ENCODE data around the gene TMEM167B. TPM values are rescaled to one million over a fixed set of nuclear protein-coding genes. Genes with fewer than 3 reads are reported as not detected.

Gene TMEM167B
- polyA plus RNA-seq, 2 donors = 7.7 to 14.7 TPM

DNA sequence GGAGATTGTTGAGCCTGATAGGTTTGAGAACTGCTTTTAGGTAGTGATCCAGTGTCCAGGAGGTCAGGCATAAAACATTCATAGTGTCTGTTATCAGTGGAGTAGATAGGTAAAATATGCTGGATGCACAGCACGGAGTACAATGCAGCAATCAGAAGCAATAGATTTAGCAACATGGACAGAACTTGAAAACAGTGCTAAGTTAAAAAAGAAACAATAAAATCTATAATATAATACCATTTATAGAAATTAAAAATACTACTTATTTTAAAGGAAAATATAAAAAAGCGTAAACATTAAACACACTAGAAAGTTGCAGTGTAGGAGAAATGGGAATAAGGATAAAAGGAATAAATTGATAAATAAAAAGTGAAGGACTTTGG lies 11.3 kb upstream of the TMEM167B start:
- H3K27ac ChIP-seq (ENCODE audit: low read depth in 2 of 2, low read length in 1 of 2) = no peak overlapping the region

DNA sequence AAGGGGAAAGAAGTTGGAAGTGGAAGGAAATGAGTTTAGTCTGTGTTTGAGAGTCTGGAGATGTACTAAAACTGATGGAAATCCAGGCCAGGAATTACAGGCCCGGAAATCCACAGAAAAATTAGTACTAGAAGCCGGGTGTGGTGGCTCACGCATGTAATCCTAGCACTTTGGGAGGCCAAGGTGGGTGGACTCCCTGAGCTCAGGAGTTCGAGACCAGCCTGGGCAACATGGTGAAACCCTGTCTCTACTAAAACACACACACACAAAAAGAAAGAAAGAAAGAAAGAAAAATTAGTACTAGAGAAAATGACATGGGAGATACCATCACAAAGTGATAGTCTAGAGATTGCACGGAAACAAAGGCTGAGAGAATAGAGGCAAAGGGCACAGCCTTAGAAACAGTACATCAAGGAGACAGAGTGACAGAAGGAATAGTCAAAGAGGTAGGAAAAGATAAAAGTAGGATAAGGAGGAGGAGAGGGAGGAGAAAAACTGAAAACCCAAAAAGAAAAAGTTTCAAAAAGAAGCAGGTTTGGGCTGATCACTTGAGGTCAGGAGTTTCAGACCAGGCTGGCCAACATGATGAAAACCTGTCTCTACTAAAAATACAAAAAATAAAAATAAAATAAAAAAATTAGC lies 10.0 kb upstream of the TMEM167B start:
- H3K27ac ChIP-seq (ENCODE audit: low read depth in 2 of 2, low read length in 1 of 2) = peak overlapping the region in 1 of 2 donors; percentile 8
- no peaks in the 10 kb centered on the region for H3K27me3 ChIP-seq (ENCODE audit: control insufficient read depth in 1 of 2, insufficient read depth in 2 of 2, low read length in 2 of 2)
- no peaks in the 10 kb centered on the region for H3K9me3 ChIP-seq (ENCODE audit: control insufficient read depth in 2 of 2, insufficient read depth in 1 of 2, low read depth in 1 of 2, low read length in 1 of 2)
- H3K4me1 ChIP-seq (ENCODE audit: control insufficient read depth in 2 of 2, insufficient read depth in 2 of 2, low read length in 1 of 2) = no peaks in the 10 kb centered on the region
- H3K36me3 ChIP-seq (ENCODE audit: control insufficient read depth in 2 of 2, insufficient read depth in 2 of 2, low read length in 1 of 2) = no peaks in the 10 kb centered on the region
- no peak overlapping the region for H3K4me3 ChIP-seq (ENCODE audit: low read depth in 1 of 2, low read length in 2 of 2)
- WGBS, 2 donors = 80 to 88% methylated on average over 5 of the region's 5 CpGs

More for the DNA sequence above, 11.3 kb upstream of the TMEM167B start:
- no peaks in the 10 kb centered on the region for H3K9me3 ChIP-seq (ENCODE audit: control insufficient read depth in 2 of 2, insufficient read depth in 1 of 2, low read depth in 1 of 2, low read length in 1 of 2)
- no peaks in the 10 kb centered on the region for H3K4me1 ChIP-seq (ENCODE audit: control insufficient read depth in 2 of 2, insufficient read depth in 2 of 2, low read length in 1 of 2)
- WGBS, 2 donors = 92 to 95% methylated on average over 2 of the region's 2 CpGs
- H3K36me3 ChIP-seq (ENCODE audit: control insufficient read depth in 2 of 2, insufficient read depth in 2 of 2, low read length in 1 of 2) = no peaks in the 10 kb centered on the region
- H3K27me3 ChIP-seq (ENCODE audit: control insufficient read depth in 1 of 2, insufficient read depth in 2 of 2, low read length in 2 of 2) = no peaks in the 10 kb centered on the region
- no peak overlapping the region for H3K4me3 ChIP-seq (ENCODE audit: low read depth in 1 of 2, low read length in 2 of 2)

DNA sequence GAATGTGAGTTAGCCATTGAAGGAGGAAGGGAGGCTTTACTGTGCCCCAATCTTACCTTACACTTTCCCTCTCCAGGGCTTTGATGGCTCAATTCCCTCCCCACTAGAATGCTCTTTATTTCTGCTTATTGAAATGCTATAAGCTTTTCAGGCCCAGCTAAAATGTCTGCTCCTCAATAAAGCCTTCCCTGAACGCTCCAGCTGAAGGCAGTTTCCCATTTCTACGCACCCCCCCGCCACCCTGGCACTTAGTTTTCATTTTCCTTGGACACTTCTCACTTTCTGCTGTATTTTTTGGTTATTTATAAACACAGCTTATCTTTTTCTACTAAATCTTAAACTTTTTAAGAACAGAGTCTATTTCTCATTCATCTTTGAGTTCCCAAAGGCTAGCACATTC lies 7.1 kb upstream of the TMEM167B start:
- Histone ChIP-seq H3K4me3 (ENCODE audit: low read depth in 1 of 2, low read length in 2 of 2) (no peak overlapping the region), H3K27me3 (ENCODE audit: control insufficient read depth in 1 of 2, insufficient read depth in 2 of 2, low read length in 2 of 2) (no peaks in the 10 kb centered on the region), H3K9me3 (ENCODE audit: control insufficient read depth in 2 of 2, insufficient read depth in 1 of 2, low read depth in 1 of 2, low read length in 1 of 2) (no peaks in the 10 kb centered on the region), H3K4me1 (ENCODE audit: control insufficient read depth in 2 of 2, insufficient read depth in 2 of 2, low read length in 1 of 2) (no peaks in the 10 kb centered on the region), H3K36me3 (ENCODE audit: control insufficient read depth in 2 of 2, insufficient read depth in 2 of 2, low read length in 1 of 2) (no peaks in the 10 kb centered on the region), H3K27ac (ENCODE audit: low read depth in 2 of 2, low read length in 1 of 2) (no peak overlapping the region)
- WGBS, 2 donors = 90 to 91% methylated on average over 3 of the region's 3 CpGs

DNA sequence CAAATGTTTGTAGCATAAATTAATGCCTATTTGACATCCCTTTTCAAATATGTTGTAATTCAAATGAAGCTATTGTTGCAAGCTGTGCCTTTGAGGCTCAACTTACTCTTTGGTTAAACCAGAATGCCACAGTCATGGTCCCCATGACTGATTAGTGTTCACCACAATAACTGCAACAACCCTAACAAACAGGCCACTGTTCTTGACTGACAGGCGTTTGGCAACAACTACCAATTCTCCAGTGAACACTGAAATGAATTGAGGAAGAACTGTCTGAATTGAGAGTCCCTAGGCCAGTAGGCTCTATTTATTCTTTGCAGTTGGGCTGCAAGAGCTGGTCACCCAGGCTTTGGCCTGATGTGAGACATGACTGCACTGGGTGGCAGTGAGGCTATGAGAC lies 6.6 kb upstream of the TMEM167B start:
- WGBS, 2 donors = 63 to 77% methylated on average over 1 of the region's 1 CpG
- H3K4me1 ChIP-seq (ENCODE audit: control insufficient read depth in 2 of 2, insufficient read depth in 2 of 2, low read length in 1 of 2) = no peaks in the 10 kb centered on the region
- H3K9me3 ChIP-seq (ENCODE audit: control insufficient read depth in 2 of 2, insufficient read depth in 1 of 2, low read depth in 1 of 2, low read length in 1 of 2) = no peaks in the 10 kb centered on the region
- no peak overlapping the region for H3K4me3 ChIP-seq (ENCODE audit: low read depth in 1 of 2, low read length in 2 of 2)
- H3K36me3 ChIP-seq (ENCODE audit: control insufficient read depth in 2 of 2, insufficient read depth in 2 of 2, low read length in 1 of 2) = no peaks in the 10 kb centered on the region
- no peaks in the 10 kb centered on the region for H3K27me3 ChIP-seq (ENCODE audit: control insufficient read depth in 1 of 2, insufficient read depth in 2 of 2, low read length in 2 of 2)
- no peak overlapping the region for H3K27ac ChIP-seq (ENCODE audit: low read depth in 2 of 2, low read length in 1 of 2)

DNA sequence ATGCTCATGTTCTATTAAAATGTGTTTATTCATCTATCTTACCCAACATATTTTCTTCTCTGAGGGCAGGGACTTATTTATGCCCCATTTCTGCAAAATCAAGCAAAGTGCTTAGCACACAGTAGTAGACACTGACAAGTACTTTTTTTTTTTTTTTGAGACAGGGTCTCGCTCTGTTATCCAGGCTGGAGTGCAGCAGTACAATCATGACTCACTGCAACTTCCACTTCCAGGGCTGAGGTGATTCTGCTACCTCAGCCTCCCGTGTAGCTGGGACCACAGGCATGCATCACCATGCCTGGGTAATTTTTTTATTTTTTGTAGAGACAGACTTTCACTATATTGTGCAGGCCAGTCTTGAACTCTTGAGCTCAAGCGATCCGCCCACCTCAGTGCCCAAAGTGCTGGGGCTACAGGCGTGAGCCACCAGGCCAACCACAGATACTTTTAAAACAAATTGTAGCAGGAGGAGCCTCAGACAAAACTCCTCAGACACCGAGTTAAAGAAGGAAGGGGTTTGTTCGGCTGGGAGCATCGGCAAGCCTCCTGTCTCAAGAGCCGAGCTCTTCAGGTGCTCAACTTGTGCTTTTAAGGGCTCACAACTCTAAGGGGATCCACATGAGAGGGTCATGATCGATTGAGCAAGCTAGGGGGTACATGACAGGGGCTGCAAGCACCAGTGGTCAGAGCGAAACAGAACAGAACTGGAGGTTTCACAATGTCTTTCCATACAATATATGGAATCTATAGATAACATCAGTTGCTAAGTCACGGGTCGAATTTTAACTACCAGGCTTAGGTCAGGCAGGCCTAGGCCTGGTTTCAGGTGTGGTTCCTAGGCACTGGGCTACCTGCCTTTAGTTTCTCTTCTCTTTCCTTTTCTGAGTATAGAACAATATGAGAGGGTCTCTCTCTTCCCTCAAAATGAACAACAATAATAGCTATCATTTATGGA lies 5.7 kb upstream of the TMEM167B start:
- 83 to 85% methylated on average over 13 of the region's 13 CpGs for WGBS, 2 donors
- Histone ChIP-seq H3K9me3 (ENCODE audit: control insufficient read depth in 2 of 2, insufficient read depth in 1 of 2, low read depth in 1 of 2, low read length in 1 of 2) (no peaks in the 10 kb centered on the region), H3K36me3 (ENCODE audit: control insufficient read depth in 2 of 2, insufficient read depth in 2 of 2, low read length in 1 of 2) (no peaks in the 10 kb centered on the region), H3K27ac (ENCODE audit: low read depth in 2 of 2, low read length in 1 of 2) (no peak overlapping the region), H3K4me3 (ENCODE audit: low read depth in 1 of 2, low read length in 2 of 2) (no peak overlapping the region), H3K27me3 (ENCODE audit: control insufficient read depth in 1 of 2, insufficient read depth in 2 of 2, low read length in 2 of 2) (no peaks in the 10 kb centered on the region), H3K4me1 (ENCODE audit: control insufficient read depth in 2 of 2, insufficient read depth in 2 of 2, low read length in 1 of 2) (no peaks in the 10 kb centered on the region)

DNA sequence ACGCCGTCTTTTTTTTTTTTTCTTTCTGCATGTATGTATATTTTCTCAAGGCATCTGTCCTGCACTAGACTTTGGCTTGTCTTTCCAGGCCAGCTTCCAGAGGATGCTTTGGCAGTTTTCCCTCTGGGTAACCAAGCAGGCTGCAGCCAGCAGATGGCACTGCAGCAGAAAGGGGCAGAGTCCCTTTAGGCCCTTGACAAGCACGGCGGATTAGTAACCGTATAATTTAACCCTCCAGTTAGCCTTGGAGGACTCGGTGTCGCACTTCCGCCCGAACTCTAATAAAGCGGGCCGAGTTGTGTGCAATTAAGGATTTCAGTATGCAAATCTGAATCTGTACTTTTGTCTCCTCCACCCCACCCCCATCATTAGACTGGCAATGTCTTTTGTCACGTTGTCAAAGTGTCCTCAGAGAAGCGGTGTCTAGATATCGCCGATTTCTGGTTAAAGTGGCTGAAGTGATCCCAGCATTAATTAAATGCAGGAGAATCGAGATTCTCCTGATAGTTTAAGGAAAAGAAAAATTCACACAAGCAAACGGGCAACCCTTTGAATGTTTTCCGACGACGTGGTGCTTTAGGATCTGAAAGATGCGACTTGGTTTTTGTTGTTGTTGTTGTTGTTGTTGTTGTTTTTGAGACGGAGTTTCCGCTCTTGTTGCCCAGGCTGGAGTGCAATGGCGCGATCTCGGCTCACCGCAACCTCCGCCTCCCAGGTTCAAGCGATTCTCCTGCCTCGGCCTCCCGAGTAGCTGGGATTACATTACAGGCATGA lies 1.1 kb upstream of the TMEM167B start:
- H3K27me3 ChIP-seq (ENCODE audit: control insufficient read depth in 1 of 2, insufficient read depth in 2 of 2, low read length in 2 of 2) = no peaks in the 10 kb centered on the region
- peaks cover 0 to 3% of the 10 kb centered on the region in 2 donors for H3K36me3 ChIP-seq (ENCODE audit: control insufficient read depth in 2 of 2, insufficient read depth in 2 of 2, low read length in 1 of 2)
- 58 to 75% methylated on average over 31 of the region's 31 CpGs for WGBS, 2 donors
- no peaks in the 10 kb centered on the region for H3K9me3 ChIP-seq (ENCODE audit: control insufficient read depth in 2 of 2, insufficient read depth in 1 of 2, low read depth in 1 of 2, low read length in 1 of 2)
- no peaks in the 10 kb centered on the region for H3K4me1 ChIP-seq (ENCODE audit: control insufficient read depth in 2 of 2, insufficient read depth in 2 of 2, low read length in 1 of 2)
- peak overlapping the region; percentile 90 to 100 for H3K27ac ChIP-seq (ENCODE audit: low read depth in 2 of 2, low read length in 1 of 2)
- H3K4me3 ChIP-seq (ENCODE audit: low read depth in 1 of 2, low read length in 2 of 2) = peak overlapping the region in 1 of 2 donors; percentile 89

DNA sequence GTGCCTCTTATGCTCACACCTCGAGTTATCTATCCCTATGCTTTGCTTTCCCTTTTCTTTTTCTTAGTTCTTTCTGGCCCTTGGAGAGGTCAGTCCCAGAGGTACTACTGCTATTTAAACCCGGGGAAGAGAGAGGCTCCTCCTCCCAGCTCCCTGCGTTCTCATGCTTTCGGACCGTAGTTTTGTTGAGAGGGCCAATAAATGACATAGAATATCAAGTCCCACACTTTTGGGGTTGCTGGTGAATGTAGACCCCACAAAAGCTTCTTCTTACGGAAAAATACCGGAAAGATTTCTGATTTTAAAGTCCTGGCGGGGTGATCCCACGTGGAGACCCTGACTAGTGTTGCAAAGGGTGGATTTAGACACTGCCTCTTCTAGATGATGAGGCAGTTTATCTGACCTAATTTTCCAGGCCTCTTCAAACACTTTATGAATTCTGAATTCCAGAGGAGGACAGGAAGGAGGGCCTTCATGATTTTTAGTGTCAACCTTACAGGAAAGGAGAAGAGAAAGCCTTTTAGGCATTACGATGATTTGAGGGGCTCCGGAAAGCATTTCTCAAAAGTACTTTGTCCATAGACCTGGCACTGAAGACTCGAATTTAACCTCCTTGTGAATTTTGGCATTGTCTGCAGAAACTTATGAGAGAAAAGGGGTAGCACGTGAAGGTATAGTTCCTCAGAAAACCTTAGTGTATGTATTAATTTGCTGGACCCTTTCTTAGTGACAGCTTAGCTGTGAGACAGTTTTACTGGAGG lies 694 bp downstream of the TMEM167B start:
- peak overlapping the region; percentile 90 to 100 for H3K27ac ChIP-seq (ENCODE audit: low read depth in 2 of 2, low read length in 1 of 2)
- H3K27me3 ChIP-seq (ENCODE audit: control insufficient read depth in 1 of 2, insufficient read depth in 2 of 2, low read length in 2 of 2) = no peaks in the 10 kb centered on the region
- no peaks in the 10 kb centered on the region for H3K4me1 ChIP-seq (ENCODE audit: control insufficient read depth in 2 of 2, insufficient read depth in 2 of 2, low read length in 1 of 2)
- H3K36me3 ChIP-seq (ENCODE audit: control insufficient read depth in 2 of 2, insufficient read depth in 2 of 2, low read length in 1 of 2) = peaks cover 0 to 4% of the 10 kb centered on the region in 2 donors
- 2% methylated on average over 13 of the region's 13 CpGs for WGBS, 2 donors
- peak overlapping the region; percentile 70 to 89 for H3K4me3 ChIP-seq (ENCODE audit: low read depth in 1 of 2, low read length in 2 of 2)
- H3K9me3 ChIP-seq (ENCODE audit: control insufficient read depth in 2 of 2, insufficient read depth in 1 of 2, low read depth in 1 of 2, low read length in 1 of 2) = no peaks in the 10 kb centered on the region

DNA sequence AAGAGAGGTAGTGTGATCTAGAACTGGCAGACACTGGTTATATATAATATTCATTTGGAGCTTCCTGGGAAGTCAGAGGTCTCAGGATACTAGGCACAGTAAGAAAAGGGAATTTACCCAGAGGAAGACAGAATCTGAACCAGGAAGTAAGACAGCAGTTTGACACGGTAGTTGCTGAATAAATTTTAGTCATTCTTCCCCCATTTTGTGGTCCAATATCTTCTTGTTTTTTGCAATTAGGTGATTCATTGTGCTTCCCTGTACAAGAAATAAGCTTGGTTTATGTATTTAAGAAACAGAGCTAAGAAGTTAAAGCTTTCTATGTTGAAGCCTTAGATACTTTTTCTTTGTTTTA lies 1.3 kb downstream of the TMEM167B start:
- Histone ChIP-seq H3K4me3 (ENCODE audit: low read depth in 1 of 2, low read length in 2 of 2) (peak overlapping the region in 1 of 2 donors; percentile 89), H3K4me1 (ENCODE audit: control insufficient read depth in 2 of 2, insufficient read depth in 2 of 2, low read length in 1 of 2) (no peaks in the 10 kb centered on the region), H3K9me3 (ENCODE audit: control insufficient read depth in 2 of 2, insufficient read depth in 1 of 2, low read depth in 1 of 2, low read length in 1 of 2) (no peaks in the 10 kb centered on the region), H3K27me3 (ENCODE audit: control insufficient read depth in 1 of 2, insufficient read depth in 2 of 2, low read length in 2 of 2) (no peaks in the 10 kb centered on the region), H3K36me3 (ENCODE audit: control insufficient read depth in 2 of 2, insufficient read depth in 2 of 2, low read length in 1 of 2) (peaks cover 0 to 4% of the 10 kb centered on the region in 2 donors), H3K27ac (ENCODE audit: low read depth in 2 of 2, low read length in 1 of 2) (peak overlapping the region; percentile 90 to 100)
- 0 to 6% methylated on average over 1 of the region's 1 CpG for WGBS, 2 donors

DNA sequence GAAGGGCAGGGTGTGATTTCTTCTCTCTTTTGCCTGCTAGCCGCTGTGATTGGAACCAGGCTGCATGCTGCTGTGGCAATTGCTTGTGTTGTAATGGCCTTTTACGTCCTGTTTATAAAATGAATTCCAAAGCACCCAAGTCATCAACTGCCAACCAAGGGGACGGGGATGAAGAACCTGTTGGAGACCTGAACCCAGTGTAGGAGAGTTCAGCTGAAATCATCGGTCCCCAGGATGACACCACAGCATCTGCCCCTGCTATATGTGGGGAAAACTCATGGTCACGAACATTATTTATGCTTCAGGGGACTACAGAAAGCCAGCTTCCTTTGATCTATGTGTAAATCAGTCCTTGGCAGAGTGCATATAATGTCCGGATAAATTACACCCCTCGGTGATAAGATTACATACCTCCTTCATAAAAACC lies 3.8 kb downstream of the TMEM167B start:
- 77 to 80% methylated on average over 7 of the region's 7 CpGs for WGBS, 2 donors
- no peaks in the 10 kb centered on the region for H3K4me1 ChIP-seq (ENCODE audit: control insufficient read depth in 2 of 2, insufficient read depth in 2 of 2, low read length in 1 of 2)
- peak overlapping the region in 1 of 2 donors; percentile 60 for H3K27ac ChIP-seq (ENCODE audit: low read depth in 2 of 2, low read length in 1 of 2)
- no peak overlapping the region for H3K4me3 ChIP-seq (ENCODE audit: low read depth in 1 of 2, low read length in 2 of 2)
- H3K9me3 ChIP-seq (ENCODE audit: control insufficient read depth in 2 of 2, insufficient read depth in 1 of 2, low read depth in 1 of 2, low read length in 1 of 2) = no peaks in the 10 kb centered on the region
- no peaks in the 10 kb centered on the region for H3K27me3 ChIP-seq (ENCODE audit: control insufficient read depth in 1 of 2, insufficient read depth in 2 of 2, low read length in 2 of 2)
- peaks cover 0 to 4% of the 10 kb centered on the region in 2 donors for H3K36me3 ChIP-seq (ENCODE audit: control insufficient read depth in 2 of 2, insufficient read depth in 2 of 2, low read length in 1 of 2)
